Trophoblast cell (in vitro differentiated cells and primary cell): ENCODE results near the gene SLC5A2.
A peak's percentile ranks its signal among the peaks of the same experiment; 100 is the strongest.

Experiments used
- DNase-seq, 2 donors: peaks; one replicate each; pipeline ENCODE4 v3.0.0-alpha.2; 2016
- H2AFZ ChIP-seq: 2 replicates; pipeline ENCODE4 v1.6.1; 2013; ENCODE audit warnings: low read length, moderate library complexity, mild to moderate bottlenecking; ENCODE audit not compliant: insufficient read depth, poor library complexity
- H2AK5ac ChIP-seq: 2 replicates; pipeline ENCODE4 v1.6.1; 2013; ENCODE audit warnings: mild to moderate bottlenecking, low read length
- H2BK120ac ChIP-seq: 2 replicates; pipeline ENCODE4 v1.6.1; 2013; ENCODE audit warnings: low read length, mild to moderate bottlenecking, moderate library complexity; ENCODE audit not compliant: insufficient read depth, poor library complexity
- H2BK12ac ChIP-seq: 2 replicates; pipeline ENCODE4 v1.6.1; 2013; ENCODE audit warnings: mild to moderate bottlenecking, low read length, moderate library complexity
- H2BK5ac ChIP-seq: 2 replicates; pipeline ENCODE4 v1.6.1; 2013; ENCODE audit warnings: low read length, low read depth, moderate library complexity, mild to moderate bottlenecking; ENCODE audit not compliant: poor library complexity
- H3K14ac ChIP-seq: 2 replicates; pipeline ENCODE4 v1.6.1; 2013; ENCODE audit warnings: mild to moderate bottlenecking, low read length
- H3K18ac ChIP-seq: 2 replicates; pipeline ENCODE4 v1.6.1; 2013; ENCODE audit warnings: mild to moderate bottlenecking, low read length
- H3K23ac ChIP-seq: 2 replicates; pipeline ENCODE4 v1.6.1; 2013; ENCODE audit warnings: low read length
- H3K27ac ChIP-seq: 2 replicates; pipeline ENCODE4 v1.5.1; 2013; ENCODE audit warnings: low read depth, mild to moderate bottlenecking, inconsistent platforms, low read length, moderate library complexity
- H3K27me3 ChIP-seq: 2 replicates; pipeline ENCODE4 v1.6.1; 2013; ENCODE audit warnings: inconsistent platforms, mild to moderate bottlenecking, low read length, moderate library complexity; ENCODE audit not compliant: insufficient read depth
- H3K36me3 ChIP-seq, 2 experiments: 1 replicate in 1 of 2; 2 replicates in 1 of 2; pipeline ENCODE4 v1.6.1; 2013; ENCODE audit warnings: low read length in 2 of 2, mild to moderate bottlenecking in 2 of 2, moderate library complexity in 1 of 2; ENCODE audit not compliant: insufficient read depth in 2 of 2, control insufficient read depth in 1 of 2
- H3K4ac ChIP-seq: 2 replicates; pipeline ENCODE4 v1.6.1; 2013; ENCODE audit warnings: low read depth, mild to moderate bottlenecking, low read length, moderate library complexity
- H3K4me1 ChIP-seq, 2 experiments: 1 replicate in 1 of 2; 2 replicates in 1 of 2; pipeline ENCODE4 v1.6.1; 2013; ENCODE audit warnings: low read length in 2 of 2, mild to moderate bottlenecking in 2 of 2, moderate library complexity in 1 of 2; ENCODE audit not compliant: insufficient read depth in 2 of 2, control insufficient read depth in 1 of 2
- H3K4me2 ChIP-seq: 2 replicates; pipeline ENCODE4 v1.6.1; 2013; ENCODE audit warnings: inconsistent platforms, mild to moderate bottlenecking, low read length, moderate library complexity
- H3K4me3 ChIP-seq: 2 replicates; pipeline ENCODE4 v1.5.1; 2013; ENCODE audit warnings: mild to moderate bottlenecking, low read depth, low read length, inconsistent platforms
- H3K79me1 ChIP-seq: one replicate; pipeline ENCODE4 v1.6.1; 2013; ENCODE audit warnings: low read length
- H3K79me2 ChIP-seq: 2 replicates; pipeline ENCODE4 v1.6.1; 2013; ENCODE audit warnings: low read length, mild to moderate bottlenecking; ENCODE audit not compliant: control insufficient read depth, insufficient read depth, poor library complexity
- H3K9ac ChIP-seq: 2 replicates; pipeline ENCODE4 v1.6.1; 2013; ENCODE audit warnings: mild to moderate bottlenecking, low read length
- H3K9me3 ChIP-seq: 2 replicates; pipeline ENCODE4 v1.6.1; 2013; ENCODE audit warnings: low read depth, mild to moderate bottlenecking, control low read depth, inconsistent platforms, low read length; ENCODE audit not compliant: insufficient read depth
- H4K12ac ChIP-seq: 2 replicates; pipeline ENCODE4 v1.6.1; 2013; ENCODE audit warnings: low read depth, mild to moderate bottlenecking, low read length, moderate library complexity
- H4K8ac ChIP-seq: 2 replicates; pipeline ENCODE4 v1.6.1; 2013; ENCODE audit warnings: low read depth, mild to moderate bottlenecking, low read length, moderate library complexity
- H4K91ac ChIP-seq: one replicate; pipeline ENCODE4 v1.6.1; 2013; ENCODE audit warnings: low read depth, mild to moderate bottlenecking, low read length, moderate library complexity
- WGBS: extraction: QIAGEN DNeasy Blood & Tissue Kit; methylation state at CpG from one replicate; pipeline ENCODE4 v1.1.7; 2013; ENCODE audit warnings: missing lambda C conversion rate; ENCODE audit not compliant: insufficient read length, insufficient coverage; ENCODE audit errors: extremely low coverage; 5-methylcytosine and 5-hydroxymethylcytosine counted together

SLC5A2 gene

DNA sequence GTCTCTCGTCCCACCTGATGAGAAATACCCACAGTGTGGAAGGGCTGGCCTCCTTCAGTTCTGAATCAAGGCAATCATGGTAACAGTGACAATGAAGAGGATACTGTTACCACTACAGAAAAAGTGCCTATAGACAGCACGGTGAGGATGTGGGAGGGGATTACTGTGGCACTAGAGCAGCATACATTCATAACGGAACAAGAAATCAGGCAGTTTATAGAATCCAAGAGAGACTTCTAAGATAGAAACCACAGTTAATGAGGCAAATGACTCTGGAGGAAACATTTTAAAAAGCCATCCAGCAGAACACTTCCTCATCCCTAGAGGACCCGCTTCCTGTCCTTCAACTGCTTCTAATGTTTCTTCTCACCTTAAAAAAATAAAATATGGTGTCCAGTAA is 22.6 kb downstream of the SLC5A2 start:
- no CpG with 5 or more reads among the region's 4 CpGs for WGBS
- no peak overlapping the region for H3K9ac ChIP-seq
- no peaks in the 10 kb centered on the region for H3K9me3 ChIP-seq
- H3K79me1 ChIP-seq, result peaks cover 10% of the 10 kb centered on the region
- no peak overlapping the region for H3K14ac ChIP-seq
- no peak overlapping the region for H3K18ac ChIP-seq
- H3K4me3 ChIP-seq, result no peak overlapping the region
- H2BK120ac ChIP-seq, result no peak overlapping the region
- no peak overlapping the region for H2BK12ac ChIP-seq
- H3K27me3 ChIP-seq, result no peaks in the 10 kb centered on the region
- no peak for DNase-seq
- H4K8ac ChIP-seq, result no peak overlapping the region
- H3K23ac ChIP-seq, result no peak overlapping the region
- peaks cover 11% of the 10 kb centered on the region for H3K79me2 ChIP-seq
- H2AFZ ChIP-seq, result no peak overlapping the region
- peaks cover 0 to 2% of the 10 kb centered on the region in 2 experiments for H3K36me3 ChIP-seq
- no peak overlapping the region for H4K12ac ChIP-seq
- H4K91ac ChIP-seq, result no peak overlapping the region
- H3K27ac ChIP-seq, result no peak overlapping the region
- H3K4ac ChIP-seq, result no peak overlapping the region
- peaks cover 3 to 14% of the 10 kb centered on the region in 2 experiments for H3K4me1 ChIP-seq
- H3K4me2 ChIP-seq, result no peak overlapping the region
- H2BK5ac ChIP-seq, result no peak overlapping the region
- H2AK5ac ChIP-seq, result no peak overlapping the region

- WGBS, result no CpG with 5 or more reads among the region's 12 CpGs
- peaks cover 11% of the 10 kb centered on the region for H3K79me2 ChIP-seq
- H3K4me2 ChIP-seq, result peak overlapping the region; percentile 66
These were observed 24.6 kb downstream of the SLC5A2 start for GRCh38 chr16:31507617-31507928.

DNA sequence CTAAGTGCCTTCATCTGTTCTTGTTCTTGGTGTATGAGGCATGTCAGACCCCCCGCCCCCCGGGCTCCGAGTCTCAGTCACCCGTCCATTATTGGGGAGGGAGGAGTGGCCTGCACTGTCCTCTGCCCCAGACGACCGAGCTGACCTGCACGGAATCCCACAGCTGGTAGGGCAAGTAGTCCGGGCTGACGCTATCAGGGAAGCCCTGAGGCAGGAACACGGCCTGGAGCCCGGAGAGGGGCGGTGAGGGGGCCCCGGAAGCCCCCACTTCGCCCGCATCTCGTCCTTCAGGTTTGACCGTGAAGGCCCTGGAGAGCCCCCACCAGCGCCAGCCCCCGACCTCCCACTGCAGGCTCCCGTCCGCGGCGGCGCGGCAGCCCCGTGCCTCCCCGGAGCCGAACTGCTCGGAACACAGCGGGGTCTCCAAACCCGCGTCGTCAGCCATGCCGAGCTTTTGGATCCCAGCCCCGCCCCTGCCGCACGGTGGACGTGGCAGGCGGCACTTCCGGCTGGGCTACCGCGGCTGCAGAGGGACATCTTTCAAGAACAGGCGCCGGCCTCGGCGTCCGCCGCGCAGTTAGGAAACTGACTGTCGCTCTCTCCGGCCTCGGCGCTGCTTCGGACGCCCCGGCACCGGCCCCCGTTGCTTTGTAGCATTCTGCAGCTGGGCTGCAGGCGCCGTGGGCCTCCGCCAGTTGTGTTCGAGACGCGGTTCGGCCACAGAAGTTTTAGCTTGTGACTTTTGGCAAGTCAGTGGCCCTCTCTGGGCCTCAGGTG is 25.2 kb downstream of the SLC5A2 start, which contains the start of gene RUSF1:
Gene RUSF1 (minus strand): TSS at position 463 of the 777 bp plus-strand sequence. CDS start 18 bp downstream, at position 445.
- peak within 1 kb of the TSS; percentile 99 for H3K14ac ChIP-seq
- peak; percentile 88 to 92 for DNase-seq
- peaks cover 3 to 8% of the 10 kb centered on the region in 2 experiments for H3K4me1 ChIP-seq
- no peaks in the 10 kb centered on the region for H3K36me3 ChIP-seq
- peak within 1 kb of the TSS; percentile 94 for H3K4me3 ChIP-seq
- peak within 1 kb of the TSS; percentile 97 for H4K91ac ChIP-seq
- peak within 1 kb of the TSS; percentile 92 for H3K9ac ChIP-seq
- no CpG with 5 or more reads among the region's 65 CpGs for WGBS
- H3K4ac ChIP-seq, result peak within 1 kb of the TSS; percentile 90
- peak within 1 kb of the TSS; percentile 91 for H3K27ac ChIP-seq
- peak within 1 kb of the TSS; percentile 62 for H2AK5ac ChIP-seq
- H3K18ac ChIP-seq, result peak within 1 kb of the TSS; percentile 81
- H2BK120ac ChIP-seq, result peak within 1 kb of the TSS; percentile 81
- peak within 1 kb of the TSS; percentile 0 for H2BK12ac ChIP-seq
- no peaks in the 10 kb centered on the region for H3K9me3 ChIP-seq
- peak within 1 kb of the TSS; percentile 97 for H2BK5ac ChIP-seq
- no peaks in the 10 kb centered on the region for H3K27me3 ChIP-seq
- H3K23ac ChIP-seq, result no peak within 1 kb of the TSS
- H4K8ac ChIP-seq, result peak within 1 kb of the TSS; percentile 99
- H2AFZ ChIP-seq, result peak within 1 kb of the TSS; percentile 87
- H3K4me2 ChIP-seq, result peak within 1 kb of the TSS; percentile 66
- peaks cover 11% of the 10 kb centered on the region for H3K79me2 ChIP-seq
- H3K79me1 ChIP-seq, result peaks cover 10% of the 10 kb centered on the region
- H4K12ac ChIP-seq, result peak within 1 kb of the TSS; percentile 99

More at GRCh38 chr16:31507617-31507928, 24.6 kb downstream of the SLC5A2 start:
- Histone ChIP-seq H3K4ac (peak overlapping the region; percentile 90), H4K12ac (peak overlapping the region; percentile 99), H3K14ac (peak overlapping the region; percentile 90), H3K27ac (peak overlapping the region; percentile 91), H3K36me3 (no peaks in the 10 kb centered on the region), H2BK120ac (peak overlapping the region; percentile 52), H3K9ac (peak overlapping the region; percentile 92), H3K27me3 (no peaks in the 10 kb centered on the region), H2AFZ (peak overlapping the region; percentile 38), H3K79me1 (peaks cover 10% of the 10 kb centered on the region), H2BK5ac (peak overlapping the region; percentile 97), H3K4me1 (peaks cover 3 to 8% of the 10 kb centered on the region in 2 experiments), H4K8ac (peak overlapping the region; percentile 96), H3K9me3 (no peaks in the 10 kb centered on the region), H3K23ac (no peak overlapping the region), H4K91ac (peak overlapping the region; percentile 97), H3K18ac (peak overlapping the region; percentile 75), H2BK12ac (peak overlapping the region; percentile 0), H3K4me3 (peak overlapping the region; percentile 94), H2AK5ac (peak overlapping the region; percentile 9)
- DNase-seq, result no peak

- Histone ChIP-seq H2BK12ac (no peak overlapping the region), H3K4ac (peak overlapping the region; percentile 88), H4K12ac (peak overlapping the region; percentile 99), H3K36me3 (no peaks in the 10 kb centered on the region), H3K9ac (peak overlapping the region; percentile 86), H3K79me2 (peaks cover 11% of the 10 kb centered on the region), H3K14ac (peak overlapping the region; percentile 99), H3K79me1 (peaks cover 10% of the 10 kb centered on the region), H3K27ac (peak overlapping the region; percentile 73), H3K18ac (peak overlapping the region; percentile 81), H4K8ac (peak overlapping the region; percentile 99), H3K4me3 (peak overlapping the region; percentile 94), H2BK5ac (peak overlapping the region; percentile 95), H3K27me3 (no peaks in the 10 kb centered on the region), H3K9me3 (no peaks in the 10 kb centered on the region), H3K4me2 (peak overlapping the region; percentile 66), H4K91ac (peak overlapping the region; percentile 95), H2AFZ (peak overlapping the region; percentile 87), H2AK5ac (peak overlapping the region; percentile 62), H2BK120ac (peak overlapping the region; percentile 81), H3K23ac (no peak overlapping the region), H3K4me1 (peaks cover 3 to 8% of the 10 kb centered on the region in 2 experiments)
- no CpG with 5 or more reads among the region's 6 CpGs for WGBS
- DNase-seq, result peak in 1 of 2 donors; percentile 26
These were observed 25.8 kb downstream of the SLC5A2 start for GRCh38 chr16:31508706-31509195.
